Upper lobe of left lung (tissue), 4 donors: Measurements from ENCODE around the gene CR2.

ENCODE experiments used
- CTCF ChIP-seq, 6 experiments: fragments of 450-650 bp in 4 of 6; fragments of 200-600 bp in 2 of 6; sonication (generic) in 2 of 6; IDR thresholded peaks; one replicate each; pipeline ENCODE4 v1.5.1; 2016 to 2019; ENCODE audit warnings: antibody characterized with exemption in 6 of 6
- EP300 ChIP-seq, 4 donors: sonication (generic); formaldehyde crosslinking; IDR thresholded peaks; one replicate each; pipeline ENCODE4 v1.5.1; 2017; ENCODE audit warnings: antibody characterized with exemption in 4 of 4, control low read depth in 2 of 4
- POLR2A ChIP-seq, 4 donors: fragments of 450-650 bp; IDR thresholded peaks; one replicate each; pipeline ENCODE4 v1.5.1; 2016 to 2017; ENCODE audit warnings: antibody characterized with exemption in 4 of 4, mild to moderate bottlenecking in 2 of 4
- POLR2AphosphoS5 ChIP-seq, 2 donors: sonication (generic); formaldehyde crosslinking; IDR thresholded peaks; one replicate each; pipeline ENCODE4 v1.5.1; 2017; ENCODE audit warnings: antibody characterized with exemption in 2 of 2

- peak; percentile 56 to 84 (median 70) for TF ChIP-seq CTCF (IDR thresholded peaks at IDR 0.05)
- TF ChIP-seq POLR2A (IDR thresholded peaks at IDR 0.05): no peak
- no peak for TF ChIP-seq POLR2AphosphoS5 (IDR thresholded peaks at IDR 0.05)
- TF ChIP-seq EP300 (IDR thresholded peaks at IDR 0.05): no peak
These were observed 49.1 kb upstream of the CR2 start for GRCh38 chr1:207404849-207405525.
